Measurements from ENCODE around the gene SLC7A7.
"Not testable (repeated sequence)": the region's sequence is repeated elsewhere in the genome, so short reads cannot be mapped to it uniquely, and the experiment has no call there.

SLC7A7 gene

GRCh38 chr14:22843123-22843925 is 28.1 kb upstream of the SLC7A7 start:
- no peak for DNase-seq

- no peak for DNase-seq
Observed at GRCh38 chr14:22842211-22843122, 27.2 kb upstream of the SLC7A7 start.

GRCh38 chr14:22841769-22842168 is 26.5 kb upstream of the SLC7A7 start:
- no peak for DNase-seq

GRCh38 chr14:22841311-22841710 is 26.1 kb upstream of the SLC7A7 start:
- no peak for DNase-seq

- no peak for DNase-seq
Observed at GRCh38 chr14:22839159-22839779, 24.0 kb upstream of the SLC7A7 start.

- DNase-seq: peak; percentile 8
Observed at GRCh38 chr14:22838631-22839041, 23.4 kb upstream of the SLC7A7 start.

GRCh38 chr14:22837750-22838538 is 22.7 kb upstream of the SLC7A7 start:
- no peak for DNase-seq

- no peak for DNase-seq
Observed at GRCh38 chr14:22837114-22837749, 22.0 kb upstream of the SLC7A7 start.

- no peak for DNase-seq
Observed at GRCh38 chr14:22836301-22837113, 21.3 kb upstream of the SLC7A7 start, which contains the start of gene MMP14. Gene MMP14 (plus strand): TSS chr14:22836585. CDS start chr14:22836818, 233 bp downstream.

- no peak for DNase-seq
Observed at GRCh38 chr14:22835505-22835904, 20.3 kb upstream of the SLC7A7 start.

- DNase-seq: no peak
Observed at GRCh38 chr14:22830443-22831010, 15.3 kb upstream of the SLC7A7 start.

- DNase-seq: peak; percentile 74
Observed at GRCh38 chr14:22829661-22830442, 14.6 kb upstream of the SLC7A7 start, which contains the start of gene MRPL52. Gene MRPL52 (plus strand): TSS chr14:22829887. CDS start chr14:22829913, 26 bp downstream.

- not testable (repeated sequence) for DNase-seq
Observed at GRCh38 chr14:22829076-22829660, 13.9 kb upstream of the SLC7A7 start.

GRCh38 chr14:22824711-22825359 is 9.6 kb upstream of the SLC7A7 start:
- DNase-seq: peak; percentile 58

- DNase-seq: peak; percentile 34
Observed at GRCh38 chr14:22822571-22823098, 7.4 kb upstream of the SLC7A7 start.

GRCh38 chr14:22822016-22822570 is 6.9 kb upstream of the SLC7A7 start:
- no peak for DNase-seq

- DNase-seq: no peak
Observed at GRCh38 chr14:22821193-22822015, 6.2 kb upstream of the SLC7A7 start.

All from GF-D8 (cell line).